CD4-positive, alpha-beta T cell treated with Interleukin-1 beta for 1 hour (primary cell): ENCODE data around the gene SLC4A1.
A peak's percentile ranks its signal among the peaks of the same experiment; 100 is the strongest.

Source experiments
- DNase-seq, 2 donors: peaks; one replicate each; pipeline ENCODE4 v3.0.0-alpha.2; 2020 to 2022

Gene SLC4A1

GRCh38 chr17:44219616-44220212 is 48.2 kb downstream of the SLC4A1 start, which contains the start of gene UBTF:
Gene UBTF, minus strand, starts transcription at chr17:44219675. Its CDS starts 1,446 bp downstream, at chr17:44218229.
- peak; percentile 83 to 84 for DNase-seq

DNA sequence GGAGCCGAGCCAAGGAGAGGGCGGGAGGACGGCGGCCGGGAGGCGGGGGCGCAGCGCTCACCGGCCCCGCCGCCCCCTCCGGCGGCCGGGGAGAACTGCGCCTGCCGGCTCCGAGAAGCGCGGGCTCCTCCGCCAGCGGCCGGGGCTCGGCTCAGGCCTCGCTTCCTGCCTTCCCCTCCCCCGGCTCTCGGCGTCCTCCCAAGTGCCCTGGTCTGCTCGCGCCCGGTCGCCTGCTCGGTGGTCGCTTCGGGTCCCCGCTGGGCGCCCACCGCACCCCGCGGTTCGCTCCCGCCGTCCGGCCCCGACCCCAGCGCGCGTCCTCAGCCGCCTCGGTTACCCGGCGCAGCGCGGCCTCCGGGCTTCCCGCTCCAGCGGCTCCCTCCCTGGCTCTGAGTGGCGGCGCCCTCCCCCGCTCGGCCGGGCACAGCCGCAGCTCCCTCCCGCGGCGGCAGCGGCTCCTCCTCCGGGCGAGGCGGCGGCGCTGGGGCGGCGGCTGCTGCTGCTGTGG is 48.8 kb downstream of the SLC4A1 start:
- DNase-seq, result peak; percentile 71 to 73

GRCh38 chr17:44218344-44219107 is 49.4 kb downstream of the SLC4A1 start:
- DNase-seq, result peak; percentile 91 to 92

DNA sequence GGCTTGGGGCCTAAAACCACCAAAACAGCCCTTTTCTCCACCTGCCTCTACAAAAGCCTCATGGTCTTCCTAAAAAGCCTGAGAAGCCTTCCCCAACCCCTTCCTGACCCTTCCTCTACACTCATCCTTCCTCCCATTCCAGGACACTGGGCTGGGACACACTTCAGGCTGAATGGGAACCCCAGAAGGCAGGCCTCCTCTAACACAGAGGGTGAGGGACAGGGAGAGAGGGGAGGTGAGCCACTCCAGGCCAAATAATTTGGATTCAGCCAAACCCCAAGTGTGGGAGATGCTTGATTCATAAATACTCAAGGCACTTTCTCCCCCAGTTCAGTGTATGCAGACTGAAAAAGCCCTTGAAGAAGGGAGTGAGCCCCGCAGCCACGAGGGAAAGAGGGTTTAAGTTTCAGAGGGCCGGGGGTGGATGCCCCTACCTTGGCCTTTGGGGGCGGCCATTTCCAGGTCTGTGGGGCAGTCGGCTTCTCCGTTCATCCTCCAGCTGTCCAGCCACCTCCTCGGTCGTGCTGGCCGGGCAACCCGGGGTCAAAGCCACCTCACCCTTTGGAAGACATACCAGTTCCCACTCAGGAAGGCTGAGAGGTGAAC is 50.1 kb downstream of the SLC4A1 start:
- no peak for DNase-seq

- DNase-seq, result no peak
Observed at GRCh38 chr17:44216694-44217093, 51.2 kb downstream of the SLC4A1 start.

GRCh38 chr17:44216173-44216572 is 51.8 kb downstream of the SLC4A1 start:
- DNase-seq, result peak; percentile 49 to 71

DNA sequence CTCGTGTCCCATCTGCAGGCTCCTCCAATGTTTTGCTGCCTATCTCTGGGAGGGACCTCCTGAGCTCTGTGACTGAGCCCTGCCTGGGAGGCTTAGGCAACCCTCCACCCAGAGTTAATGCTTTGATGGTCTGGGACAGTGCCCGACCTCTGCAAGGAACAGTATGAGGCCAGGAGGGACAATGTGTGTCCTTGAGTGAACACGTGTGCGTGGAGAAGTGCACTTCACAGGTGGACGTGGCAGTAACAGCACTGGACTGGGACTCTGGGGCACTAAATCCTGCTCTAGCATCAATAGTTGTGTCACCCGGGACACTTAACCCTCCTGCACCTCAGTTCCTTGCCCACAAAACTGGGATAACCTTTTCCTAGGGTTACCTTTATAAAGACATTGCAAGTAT is 53.0 kb downstream of the SLC4A1 start:
- DNase-seq, result no peak

DNA sequence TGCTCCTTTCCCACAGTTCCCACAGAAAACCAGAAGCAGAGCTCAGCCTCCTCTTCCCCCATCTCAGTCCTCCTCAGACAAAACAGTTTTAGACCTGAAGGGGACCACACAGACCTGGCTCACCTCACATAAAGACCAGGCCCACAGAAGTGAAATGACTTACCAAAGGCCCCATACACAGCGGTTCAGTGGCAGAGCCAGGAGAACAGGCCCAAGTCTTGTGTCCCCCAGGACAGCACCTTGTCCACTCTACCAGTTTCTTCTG is 53.8 kb downstream of the SLC4A1 start:
- no peak for DNase-seq

DNA sequence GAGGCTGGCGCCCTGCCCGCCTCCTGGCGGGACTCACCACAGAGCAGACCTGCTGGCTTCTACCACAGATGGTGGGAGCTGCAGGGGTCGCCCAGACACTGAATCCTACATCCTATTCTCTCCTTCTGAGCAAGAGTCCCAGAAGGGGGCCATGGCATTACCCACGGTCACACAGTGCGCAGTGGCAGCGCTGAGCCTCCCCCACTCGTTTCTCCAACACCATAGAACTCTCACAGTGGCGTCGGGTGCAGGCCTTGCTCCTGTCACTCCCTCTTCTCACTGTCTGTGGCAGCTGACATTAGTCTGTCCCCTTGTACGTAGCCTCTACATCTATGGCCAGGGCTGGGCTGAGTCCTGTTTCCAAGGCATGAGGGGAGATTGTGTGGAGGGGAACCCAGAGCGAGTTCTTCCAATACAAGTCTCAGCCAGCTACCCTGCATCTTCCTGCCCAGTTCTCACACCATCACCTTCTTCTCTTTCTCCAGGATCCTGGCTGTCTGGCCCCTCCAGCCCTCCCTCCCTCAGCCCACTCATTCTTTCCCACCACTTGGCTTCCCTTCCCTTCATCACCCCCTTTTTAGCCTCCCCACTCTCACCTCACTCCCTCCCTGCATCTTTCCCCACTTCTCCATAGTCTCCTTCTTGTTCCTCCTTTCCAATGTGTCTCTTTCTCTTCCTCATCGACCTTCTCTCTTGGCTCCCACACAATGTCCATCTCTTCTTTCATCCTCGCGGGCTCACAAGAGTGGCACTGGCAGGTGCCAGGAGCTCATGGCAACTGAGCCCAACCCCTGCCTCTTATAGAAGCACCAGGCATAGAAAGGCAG is 54.3 kb downstream of the SLC4A1 start:
- DNase-seq, result no peak

GRCh38 chr17:44212507-44213402 is 55.2 kb downstream of the SLC4A1 start:
- no peak for DNase-seq

GRCh38 chr17:44211281-44212265 is 56.4 kb downstream of the SLC4A1 start:
- DNase-seq, result no peak

DNA sequence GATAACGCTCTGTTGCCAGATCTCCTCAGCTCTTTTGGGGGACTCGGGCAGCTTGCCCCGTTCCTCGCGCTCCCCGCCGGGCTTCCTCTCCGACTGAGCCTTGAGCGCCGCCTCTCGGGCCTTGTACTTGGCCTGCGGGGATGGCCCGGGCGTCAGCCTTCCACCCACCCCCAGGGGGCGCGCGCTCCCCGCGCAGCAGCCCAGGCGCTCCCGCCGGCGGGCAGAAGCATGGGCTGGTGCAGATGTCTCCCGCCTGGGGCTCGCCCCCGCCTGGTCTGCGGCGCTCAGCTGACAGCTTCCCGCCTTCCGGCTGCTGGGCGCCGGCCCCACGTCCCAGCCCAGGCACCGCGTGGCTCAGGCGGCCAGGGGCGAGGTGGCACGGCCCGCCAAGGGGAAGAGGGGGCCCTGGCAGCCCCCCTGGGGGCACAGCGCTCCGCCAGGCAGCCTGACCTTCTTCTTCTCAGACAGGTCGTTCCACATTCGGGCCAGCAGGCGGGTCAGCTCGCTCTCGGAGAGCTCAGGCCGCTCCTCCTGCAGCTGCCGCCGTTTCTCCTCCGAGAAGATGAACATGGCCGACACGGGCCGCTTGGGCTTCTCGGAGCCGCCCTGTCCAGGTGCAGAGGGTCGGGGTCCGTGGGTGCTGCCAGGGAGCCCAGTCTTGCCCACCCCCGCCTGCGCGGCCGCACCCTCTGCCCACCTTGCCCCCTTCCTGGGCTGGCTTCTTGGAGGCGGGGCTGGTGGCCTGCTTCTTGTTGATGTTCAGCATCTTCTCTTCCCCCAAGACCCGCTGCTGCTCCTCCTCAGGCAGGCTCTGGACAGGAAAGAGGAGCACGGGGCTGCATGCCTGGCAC is 57.4 kb downstream of the SLC4A1 start:
- peak; percentile 93 for DNase-seq

DNA sequence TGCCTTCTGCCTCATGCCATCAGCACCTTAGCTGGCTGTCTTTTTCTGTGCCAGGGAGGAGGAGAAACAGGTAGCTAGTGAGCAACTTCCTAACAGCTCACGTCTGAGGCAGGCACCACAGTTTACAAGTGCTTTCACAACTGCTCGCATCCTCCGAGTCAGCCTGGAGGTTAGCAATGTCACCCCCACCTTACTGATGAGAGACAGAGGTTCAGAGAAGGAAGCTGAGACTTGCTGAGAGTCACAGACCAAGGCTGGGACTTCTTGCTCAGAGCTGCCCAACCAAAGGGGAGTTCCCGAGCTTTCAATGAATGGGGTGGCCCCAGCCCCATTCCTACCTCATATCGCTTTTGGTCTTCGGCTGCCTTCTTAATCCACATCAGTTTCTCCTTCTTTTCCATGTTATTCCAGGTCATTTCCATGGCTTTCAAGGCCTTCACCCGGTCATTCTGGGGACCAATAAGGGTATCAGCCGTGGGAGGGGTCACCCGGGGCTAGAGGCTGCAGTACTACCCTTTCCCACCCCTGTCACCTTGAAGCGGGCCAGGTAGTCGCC is 58.1 kb downstream of the SLC4A1 start:
- no peak for DNase-seq

DNA sequence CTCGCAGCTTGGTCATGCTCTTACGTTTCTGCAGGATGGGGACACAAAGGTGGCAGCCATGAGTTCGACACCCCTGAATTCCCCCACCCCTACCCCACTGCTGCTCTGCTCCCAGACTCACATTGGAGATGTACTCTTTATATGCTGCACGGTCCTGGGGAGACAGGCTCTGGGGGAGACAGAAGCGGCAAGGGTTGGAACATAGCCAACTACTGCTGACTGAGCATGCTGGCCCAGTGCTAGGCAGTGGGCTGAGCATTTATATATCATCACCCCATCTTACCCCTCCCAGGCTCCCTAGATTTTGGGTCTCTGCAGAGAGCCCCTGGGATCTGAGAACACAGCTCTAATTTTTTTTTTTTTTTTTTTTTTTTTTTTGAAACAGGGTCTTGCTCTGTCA is 60.2 kb downstream of the SLC4A1 start:
- no peak for DNase-seq

DNA sequence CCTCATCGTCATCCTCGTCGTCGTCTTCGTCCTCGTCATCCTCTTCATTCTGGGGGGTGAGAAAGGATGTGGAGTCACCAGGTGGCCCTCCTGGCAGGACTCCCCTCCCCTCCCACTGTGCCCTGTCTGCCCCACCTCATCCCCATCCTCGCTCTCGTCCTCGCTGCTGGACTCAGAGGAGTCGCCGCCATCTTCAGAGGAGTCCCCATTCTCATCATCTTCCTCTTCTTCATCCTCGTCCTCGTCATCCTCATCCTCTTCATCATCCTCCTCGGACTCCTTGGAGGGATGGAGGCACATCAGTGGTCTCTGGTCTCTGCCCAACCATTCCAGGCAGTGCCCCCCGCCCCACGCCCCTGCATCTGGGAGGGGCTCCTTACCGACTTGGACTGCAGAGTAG is 60.6 kb downstream of the SLC4A1 start:
- DNase-seq, result no peak

GRCh38 chr17:44206825-44207155 is 61.1 kb downstream of the SLC4A1 start:
- DNase-seq, result no peak

DNA sequence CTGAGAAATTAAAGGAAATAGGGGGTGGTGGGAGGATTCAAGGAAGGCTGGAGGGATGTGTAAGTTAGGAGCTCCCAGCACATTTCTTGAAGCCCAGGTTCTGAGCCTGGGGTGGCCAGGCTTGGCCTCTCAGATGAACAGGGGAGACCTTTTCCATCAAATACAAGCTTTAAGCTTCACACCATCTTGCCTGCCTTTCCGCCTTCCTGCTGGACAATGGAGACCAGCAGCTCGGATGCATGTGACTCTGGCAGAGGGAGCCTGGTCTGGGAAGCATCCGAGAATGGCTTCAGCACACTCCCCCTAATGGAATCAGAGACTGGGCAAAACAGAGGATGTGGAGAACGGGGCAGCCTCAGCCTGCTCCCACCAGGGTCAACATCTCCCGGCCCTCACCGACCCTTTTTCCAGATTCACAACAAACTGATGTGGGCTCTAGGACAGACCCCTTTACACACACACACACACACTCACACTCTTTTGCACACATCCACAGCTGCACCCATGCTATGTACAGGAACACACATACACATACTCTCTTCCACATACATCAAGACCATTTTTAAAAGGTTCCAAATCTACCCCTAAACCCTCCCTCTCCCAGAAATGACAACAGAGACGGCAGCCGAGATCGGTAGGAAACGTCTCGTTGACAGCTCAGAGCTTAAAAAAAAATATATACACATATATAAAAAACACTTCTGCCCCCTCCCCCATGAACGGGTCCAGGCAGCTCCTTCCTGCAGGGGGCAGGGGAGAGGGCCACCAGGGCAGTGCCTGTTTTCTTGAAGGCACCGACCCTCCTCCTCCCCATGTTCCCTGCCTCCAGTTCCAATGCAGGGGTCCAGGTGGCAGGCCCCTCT is 61.7 kb downstream of the SLC4A1 start:
- DNase-seq, result no peak

DNA sequence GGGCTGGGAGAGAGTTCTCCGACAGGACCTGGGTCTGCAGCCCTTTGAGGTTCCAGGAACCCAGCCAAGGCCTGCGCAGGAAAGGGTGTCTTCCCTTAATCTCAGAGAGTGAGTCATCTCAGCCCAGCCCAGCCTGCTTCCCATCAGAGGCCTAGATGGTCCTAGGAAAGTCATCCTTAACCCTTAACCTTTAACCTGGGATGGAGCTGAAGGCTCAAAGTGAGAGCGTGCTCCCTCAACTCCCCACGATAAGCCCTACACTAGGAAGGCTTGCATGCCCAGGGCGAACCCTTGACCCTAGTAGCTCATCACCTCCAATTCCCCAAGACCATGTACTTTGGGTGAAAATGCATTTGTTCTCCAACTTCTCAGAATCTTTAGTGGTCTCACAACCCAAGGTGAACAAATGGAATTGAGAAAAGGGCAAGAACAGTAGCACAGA is 63.5 kb downstream of the SLC4A1 start:
- no peak for DNase-seq
